Trophoblast cell (in vitro differentiated cells and primary cell): ENCODE results near the gene ERMN.

ENCODE experiments used
- DNase-seq, 2 donors: peaks; one replicate each; pipeline ENCODE4 v3.0.0-alpha.2; 2016
- H2AFZ ChIP-seq: 2 replicates; pipeline ENCODE4 v1.6.1; 2013; ENCODE audit warnings: low read length, moderate library complexity, mild to moderate bottlenecking; ENCODE audit not compliant: insufficient read depth, poor library complexity
- H2AK5ac ChIP-seq: 2 replicates; pipeline ENCODE4 v1.6.1; 2013; ENCODE audit warnings: mild to moderate bottlenecking, low read length
- H2BK120ac ChIP-seq: 2 replicates; pipeline ENCODE4 v1.6.1; 2013; ENCODE audit warnings: low read length, mild to moderate bottlenecking, moderate library complexity; ENCODE audit not compliant: insufficient read depth, poor library complexity
- H2BK12ac ChIP-seq: 2 replicates; pipeline ENCODE4 v1.6.1; 2013; ENCODE audit warnings: mild to moderate bottlenecking, low read length, moderate library complexity
- H2BK5ac ChIP-seq: 2 replicates; pipeline ENCODE4 v1.6.1; 2013; ENCODE audit warnings: low read length, low read depth, moderate library complexity, mild to moderate bottlenecking; ENCODE audit not compliant: poor library complexity
- H3K14ac ChIP-seq: 2 replicates; pipeline ENCODE4 v1.6.1; 2013; ENCODE audit warnings: mild to moderate bottlenecking, low read length
- H3K18ac ChIP-seq: 2 replicates; pipeline ENCODE4 v1.6.1; 2013; ENCODE audit warnings: mild to moderate bottlenecking, low read length
- H3K23ac ChIP-seq: 2 replicates; pipeline ENCODE4 v1.6.1; 2013; ENCODE audit warnings: low read length
- H3K27ac ChIP-seq: 2 replicates; pipeline ENCODE4 v1.5.1; 2013; ENCODE audit warnings: low read depth, mild to moderate bottlenecking, inconsistent platforms, low read length, moderate library complexity
- H3K27me3 ChIP-seq: 2 replicates; pipeline ENCODE4 v1.6.1; 2013; ENCODE audit warnings: inconsistent platforms, mild to moderate bottlenecking, low read length, moderate library complexity; ENCODE audit not compliant: insufficient read depth
- H3K36me3 ChIP-seq, 2 experiments: 1 replicate in 1 of 2; 2 replicates in 1 of 2; pipeline ENCODE4 v1.6.1; 2013; ENCODE audit warnings: low read length in 2 of 2, mild to moderate bottlenecking in 2 of 2, moderate library complexity in 1 of 2; ENCODE audit not compliant: insufficient read depth in 2 of 2, control insufficient read depth in 1 of 2
- H3K4ac ChIP-seq: 2 replicates; pipeline ENCODE4 v1.6.1; 2013; ENCODE audit warnings: low read depth, mild to moderate bottlenecking, low read length, moderate library complexity
- H3K4me1 ChIP-seq, 2 experiments: 1 replicate in 1 of 2; 2 replicates in 1 of 2; pipeline ENCODE4 v1.6.1; 2013; ENCODE audit warnings: low read length in 2 of 2, mild to moderate bottlenecking in 2 of 2, moderate library complexity in 1 of 2; ENCODE audit not compliant: insufficient read depth in 2 of 2, control insufficient read depth in 1 of 2
- H3K4me2 ChIP-seq: 2 replicates; pipeline ENCODE4 v1.6.1; 2013; ENCODE audit warnings: inconsistent platforms, mild to moderate bottlenecking, low read length, moderate library complexity
- H3K4me3 ChIP-seq: 2 replicates; pipeline ENCODE4 v1.5.1; 2013; ENCODE audit warnings: mild to moderate bottlenecking, low read depth, low read length, inconsistent platforms
- H3K79me1 ChIP-seq: one replicate; pipeline ENCODE4 v1.6.1; 2013; ENCODE audit warnings: low read length
- H3K79me2 ChIP-seq: 2 replicates; pipeline ENCODE4 v1.6.1; 2013; ENCODE audit warnings: low read length, mild to moderate bottlenecking; ENCODE audit not compliant: control insufficient read depth, insufficient read depth, poor library complexity
- H3K9ac ChIP-seq: 2 replicates; pipeline ENCODE4 v1.6.1; 2013; ENCODE audit warnings: mild to moderate bottlenecking, low read length
- H3K9me3 ChIP-seq: 2 replicates; pipeline ENCODE4 v1.6.1; 2013; ENCODE audit warnings: low read depth, mild to moderate bottlenecking, control low read depth, inconsistent platforms, low read length; ENCODE audit not compliant: insufficient read depth
- H4K12ac ChIP-seq: 2 replicates; pipeline ENCODE4 v1.6.1; 2013; ENCODE audit warnings: low read depth, mild to moderate bottlenecking, low read length, moderate library complexity
- H4K8ac ChIP-seq: 2 replicates; pipeline ENCODE4 v1.6.1; 2013; ENCODE audit warnings: low read depth, mild to moderate bottlenecking, low read length, moderate library complexity
- H4K91ac ChIP-seq: one replicate; pipeline ENCODE4 v1.6.1; 2013; ENCODE audit warnings: low read depth, mild to moderate bottlenecking, low read length, moderate library complexity
- WGBS: extraction: QIAGEN DNeasy Blood & Tissue Kit; methylation state at CpG from one replicate; pipeline ENCODE4 v1.1.7; 2013; ENCODE audit warnings: missing lambda C conversion rate; ENCODE audit not compliant: insufficient read length, insufficient coverage; ENCODE audit errors: extremely low coverage; 5-methylcytosine and 5-hydroxymethylcytosine counted together

The ERMN gene

GRCh38 chr2:157304811-157305722 lies 20.6 kb downstream of the ERMN start:
- Histone ChIP-seq H2BK120ac (no peak overlapping the region), H3K27ac (no peak overlapping the region), H3K4me3 (no peak overlapping the region), H3K79me1 (no peaks in the 10 kb centered on the region), H3K27me3 (no peaks in the 10 kb centered on the region), H2BK12ac (no peak overlapping the region), H4K12ac (no peak overlapping the region), H4K91ac (no peak overlapping the region), H4K8ac (no peak overlapping the region), H3K4me2 (no peak overlapping the region), H2AK5ac (no peak overlapping the region), H3K9ac (no peak overlapping the region), H2AFZ (no peak overlapping the region), H3K23ac (no peak overlapping the region), H3K18ac (no peak overlapping the region), H3K4ac (no peak overlapping the region), H2BK5ac (no peak overlapping the region), H3K36me3 (no peaks in the 10 kb centered on the region), H3K4me1 (no peaks in the 10 kb centered on the region), H3K79me2 (no peaks in the 10 kb centered on the region), H3K14ac (no peak overlapping the region), H3K9me3 (no peaks in the 10 kb centered on the region)
- peak in 1 of 2 donors; percentile 25 for DNase-seq
- no CpG with 5 or more reads among the region's 3 CpGs for WGBS

GRCh38 chr2:157303612-157304011 lies 22.0 kb downstream of the ERMN start:
- H4K8ac ChIP-seq, result no peak overlapping the region
- no peaks in the 10 kb centered on the region for H3K9me3 ChIP-seq
- no peak overlapping the region for H4K91ac ChIP-seq
- H2AFZ ChIP-seq, result no peak overlapping the region
- H3K18ac ChIP-seq, result no peak overlapping the region
- no peak overlapping the region for H3K4me3 ChIP-seq
- H3K4me2 ChIP-seq, result no peak overlapping the region
- no peaks in the 10 kb centered on the region for H3K4me1 ChIP-seq
- H2BK5ac ChIP-seq, result no peak overlapping the region
- no peak overlapping the region for H3K4ac ChIP-seq
- no peak overlapping the region for H3K9ac ChIP-seq
- H3K79me1 ChIP-seq, result no peaks in the 10 kb centered on the region
- DNase-seq, result no peak
- H3K23ac ChIP-seq, result no peak overlapping the region
- H3K14ac ChIP-seq, result no peak overlapping the region
- H2BK12ac ChIP-seq, result no peak overlapping the region
- no peak overlapping the region for H2BK120ac ChIP-seq
- no peak overlapping the region for H3K27ac ChIP-seq
- no peak overlapping the region for H4K12ac ChIP-seq
- no CpG with 5 or more reads among the region's 2 CpGs for WGBS
- H3K36me3 ChIP-seq, result no peaks in the 10 kb centered on the region
- H3K79me2 ChIP-seq, result no peaks in the 10 kb centered on the region
- H3K27me3 ChIP-seq, result no peaks in the 10 kb centered on the region
- H2AK5ac ChIP-seq, result no peak overlapping the region

GRCh38 chr2:157302492-157303099 lies 23.0 kb downstream of the ERMN start:
- Histone ChIP-seq H3K4ac (no peak overlapping the region), H4K12ac (no peak overlapping the region), H3K27ac (no peak overlapping the region), H4K8ac (no peak overlapping the region), H2BK120ac (no peak overlapping the region), H3K27me3 (no peaks in the 10 kb centered on the region), H2BK5ac (no peak overlapping the region), H2AFZ (no peak overlapping the region), H3K79me1 (no peaks in the 10 kb centered on the region), H3K4me1 (no peaks in the 10 kb centered on the region), H3K18ac (no peak overlapping the region), H3K9ac (no peak overlapping the region), H4K91ac (no peak overlapping the region), H2BK12ac (no peak overlapping the region), H3K23ac (no peak overlapping the region), H2AK5ac (no peak overlapping the region), H3K36me3 (no peaks in the 10 kb centered on the region), H3K79me2 (no peaks in the 10 kb centered on the region), H3K4me2 (no peak overlapping the region), H3K4me3 (no peak overlapping the region), H3K9me3 (no peaks in the 10 kb centered on the region), H3K14ac (no peak overlapping the region)
- DNase-seq, result peak; percentile 50 to 97
- WGBS, result no CpG with 5 or more reads among the region's 9 CpGs

- Histone ChIP-seq H4K12ac (no peak overlapping the region), H2AK5ac (no peak overlapping the region), H3K14ac (no peak overlapping the region), H2BK120ac (no peak overlapping the region), H3K27me3 (no peaks in the 10 kb centered on the region), H3K4me3 (no peak overlapping the region), H3K36me3 (no peaks in the 10 kb centered on the region), H3K4me1 (no peaks in the 10 kb centered on the region), H4K8ac (no peak overlapping the region), H3K27ac (no peak overlapping the region), H2AFZ (no peak overlapping the region), H3K9me3 (no peaks in the 10 kb centered on the region), H2BK5ac (no peak overlapping the region), H3K79me2 (no peaks in the 10 kb centered on the region), H2BK12ac (no peak overlapping the region), H3K9ac (peak overlapping the region; percentile 57), H3K18ac (no peak overlapping the region), H3K79me1 (no peaks in the 10 kb centered on the region), H3K4me2 (no peak overlapping the region), H3K4ac (no peak overlapping the region), H3K23ac (no peak overlapping the region), H4K91ac (no peak overlapping the region)
- no peak for DNase-seq
- no CpG with 5 or more reads among the region's 2 CpGs for whole genome bisulfite sequencing
These were observed 24.3 kb downstream of the ERMN start for GRCh38 chr2:157301307-157301706.
